CD4-positive, alpha-beta T cell treated with Interleukin-17A for 1 hour (primary cell): ENCODE measurements around the gene ZNF599.
A peak's percentile ranks its signal among the peaks of the same experiment; 100 is the strongest.
"Not testable (repeated sequence)": the region's sequence is repeated elsewhere in the genome, so short reads cannot be mapped to it uniquely, and the experiment has no call there.

Source experiments
- DNase-seq: peaks from one replicate; pipeline ENCODE4 v3.0.0-alpha.2; 2020

Gene ZNF599

GRCh38 chr19:34772697-34773554 is at the start of gene ZNF599:
Gene ZNF599 (minus strand): TSS chr19:34773215. CDS start chr19:34772841, 374 bp downstream.
- DNase-seq = peak; percentile 92

GRCh38 chr19:34818270-34818669 is 45.3 kb upstream of the ZNF599 start:
- no peak for DNase-seq

- DNase-seq = no peak
Observed at GRCh38 chr19:34816708-34817107, 43.7 kb upstream of the ZNF599 start.

GRCh38 chr19:34808566-34808965 is 35.6 kb upstream of the ZNF599 start:
- no peak for DNase-seq

- DNase-seq = no peak
Observed at GRCh38 chr19:34806976-34807860, 34.2 kb upstream of the ZNF599 start.

- no peak for DNase-seq
Observed at GRCh38 chr19:34804115-34804514, 31.1 kb upstream of the ZNF599 start.

GRCh38 chr19:34796953-34797352 is 23.9 kb upstream of the ZNF599 start:
- not testable (repeated sequence) for DNase-seq

- DNase-seq = no peak
Observed at GRCh38 chr19:34794066-34794960, 21.3 kb upstream of the ZNF599 start.

- DNase-seq = no peak
Observed at GRCh38 chr19:34793565-34793964, 20.6 kb upstream of the ZNF599 start.

- no peak for DNase-seq
Observed at GRCh38 chr19:34788074-34788473, 15.1 kb upstream of the ZNF599 start.

GRCh38 chr19:34787059-34787824 is 14.2 kb upstream of the ZNF599 start:
- no peak for DNase-seq

GRCh38 chr19:34786236-34786635 is 13.2 kb upstream of the ZNF599 start:
- no peak for DNase-seq

- DNase-seq = no peak
Observed at GRCh38 chr19:34779652-34780051, 6.6 kb upstream of the ZNF599 start.

GRCh38 chr19:34778342-34778741 is 5.3 kb upstream of the ZNF599 start:
- no peak for DNase-seq

GRCh38 chr19:34774857-34775256 is 1.8 kb upstream of the ZNF599 start:
- no peak for DNase-seq

GRCh38 chr19:34773555-34773864 is 495 bp upstream of the ZNF599 start:
- DNase-seq = no peak

- DNase-seq = no peak
Observed at GRCh38 chr19:34767951-34768350, 5.1 kb downstream of the ZNF599 start.

GRCh38 chr19:34766386-34766785 is 6.6 kb downstream of the ZNF599 start:
- DNase-seq = no peak

- DNase-seq = no peak
Observed at GRCh38 chr19:34759218-34759917, 13.6 kb downstream of the ZNF599 start.

GRCh38 chr19:34757441-34757840 is 15.6 kb downstream of the ZNF599 start:
- no peak for DNase-seq

GRCh38 chr19:34744896-34745690 is 27.9 kb downstream of the ZNF599 start:
- DNase-seq = no peak
